CD14-positive monocyte (primary cell): ENCODE data around the gene TARS3. TPM values are rescaled to one million over a fixed set of nuclear protein-coding genes. Genes with fewer than 3 reads are reported as not detected.
A peak's percentile ranks its signal among the peaks of the same experiment; 100 is the strongest.

Source experiments
- DNase-seq, 3 donors: peaks; one replicate each; pipeline ENCODE4 v3.0.0-alpha.2; 2011 to 2022
- H2AFZ ChIP-seq: 2 replicates; pipeline ENCODE4 v1.6.0; 2012; ENCODE audit warnings: mild to moderate bottlenecking, low read depth, low read length, inconsistent platforms; ENCODE audit not compliant: insufficient read depth, poor library complexity, severe bottlenecking
- H3K27ac ChIP-seq, 2 donors: 1 replicate in 1 of 2; 2 replicates in 1 of 2; pipeline ENCODE4 v1.5.1; 2012 to 2013; ENCODE audit warnings: low read length in 2 of 2, control low read depth in 1 of 2, inconsistent platforms in 1 of 2, low read depth in 1 of 2, mild to moderate bottlenecking in 1 of 2
- H3K27me3 ChIP-seq, 2 donors: one replicate each; pipeline versions ENCODE4 v1.6.0 to v1.6.1; 2011 to 2013; ENCODE audit warnings: low read length in 2 of 2; ENCODE audit not compliant: control insufficient read depth in 2 of 2, insufficient read depth in 2 of 2
- H3K36me3 ChIP-seq, 2 donors: replicated peaks in 1 of 2; 1 replicate in 1 of 2; 2 replicates in 1 of 2; pipeline versions ENCODE4 v1.5.1 to v1.6.1; 2012 to 2013; ENCODE audit warnings: low read length in 2 of 2, control low read depth in 1 of 2, inconsistent platforms in 1 of 2, mild to moderate bottlenecking in 1 of 2; ENCODE audit not compliant: insufficient read depth in 2 of 2, control insufficient read depth in 1 of 2
- H3K4me1 ChIP-seq, 2 donors: 1 replicate in 1 of 2; 2 replicates in 1 of 2; pipeline versions ENCODE4 v1.5.1 to v1.6.1; 2012 to 2013; ENCODE audit warnings: low read length in 2 of 2, control low read depth in 1 of 2, inconsistent platforms in 1 of 2, mild to moderate bottlenecking in 1 of 2, moderate library complexity in 1 of 2; ENCODE audit not compliant: insufficient read depth in 2 of 2, control insufficient read depth in 1 of 2
- H3K4me2 ChIP-seq: replicated peaks from 2 replicates; pipeline ENCODE3; 2012; ENCODE audit warnings: low read length, moderate library complexity, mild to moderate bottlenecking; ENCODE audit not compliant: poor library complexity, severe bottlenecking; ENCODE audit errors: extremely low read depth
- H3K4me3 ChIP-seq, 3 experiments: fragments of 200-600 bp in 1 of 3; sonication (generic) in 1 of 3; replicated peaks in 1 of 3; 1 replicate in 2 of 3; 2 replicates in 1 of 3; pipeline ENCODE4 v1.5.1; 2011 to 2013; ENCODE audit warnings: low read length in 3 of 3, mild to moderate bottlenecking in 3 of 3, control low read depth in 2 of 3, low read depth in 2 of 3, inconsistent platforms in 1 of 3, moderate library complexity in 1 of 3
- H3K79me2 ChIP-seq: 2 replicates; pipeline ENCODE4 v1.6.0; 2012; ENCODE audit warnings: mild to moderate bottlenecking, control low read depth, inconsistent platforms, low read length, moderate library complexity; ENCODE audit not compliant: insufficient read depth
- H3K9ac ChIP-seq: 2 replicates; pipeline ENCODE4 v1.6.0; 2017; ENCODE audit warnings: low read length, mild to moderate bottlenecking; ENCODE audit not compliant: insufficient read depth, poor library complexity, severe bottlenecking
- H3K9me3 ChIP-seq, 2 donors: replicated peaks in 1 of 2; 1 replicate in 1 of 2; 2 replicates in 1 of 2; pipeline versions ENCODE4 v1.5.1 to v1.6.1; 2012 to 2013; ENCODE audit warnings: low read length in 2 of 2, control low read depth in 1 of 2; ENCODE audit not compliant: control insufficient read depth in 1 of 2, insufficient read depth in 1 of 2
- H4K20me1 ChIP-seq: 2 replicates; pipeline ENCODE4 v1.6.0; 2012; ENCODE audit warnings: mild to moderate bottlenecking, low read length, control low read depth, moderate library complexity; ENCODE audit not compliant: insufficient read depth
- H3K27ac Mint-ChIP-seq, 7 donors: one replicate each; pipeline ENCODE4 v1.8.0; 2020; ENCODE audit warnings: mild to moderate bottlenecking in 7 of 7, mixed read lengths in 7 of 7, moderate library complexity in 6 of 7, inconsistent platforms in 2 of 7
- H3K27me3 Mint-ChIP-seq, 3 donors: one replicate each; pipeline ENCODE4 v1.8.0; 2021 to 2022; ENCODE audit warnings: low read depth in 3 of 3, mild to moderate bottlenecking in 3 of 3, mixed read lengths in 3 of 3, moderate library complexity in 3 of 3, inconsistent platforms in 1 of 3
- H3K36me3 Mint-ChIP-seq, 2 donors: one replicate each; pipeline ENCODE4 v1.8.0; 2020; ENCODE audit warnings: mixed read lengths in 2 of 2, inconsistent platforms in 1 of 2, mild to moderate bottlenecking in 1 of 2
- H3K4me1 Mint-ChIP-seq: one replicate; pipeline ENCODE4 v1.8.0; 2020; ENCODE audit warnings: mild to moderate bottlenecking, mixed read lengths
- H3K4me3 Mint-ChIP-seq, 2 donors: one replicate each; pipeline ENCODE4 v1.8.0; 2020; ENCODE audit warnings: mild to moderate bottlenecking in 2 of 2, mixed read lengths in 2 of 2, moderate library complexity in 1 of 2
- H3K9me3 Mint-ChIP-seq, 7 donors: one replicate each; pipeline ENCODE4 v1.8.0; 2020 to 2022; ENCODE audit warnings: mixed read lengths in 7 of 7, mild to moderate bottlenecking in 6 of 7, moderate library complexity in 6 of 7, inconsistent platforms in 2 of 7
- CTCF ChIP-seq: fragments of 200-600 bp; IDR thresholded peaks from one replicate; pipeline ENCODE4 v1.8.0; 2022; ENCODE audit warnings: antibody characterized with exemption, mild to moderate bottlenecking
- WGBS: methylation state at CpG from one replicate; pipeline ENCODE4 v1.1.5; 2013; ENCODE audit warnings: missing lambda C conversion rate; ENCODE audit not compliant: insufficient coverage; 5-methylcytosine and 5-hydroxymethylcytosine counted together
- intact Hi-C, 2 donors: fragments of 100-400 bp; cut with micrococcal nuclease; formaldehyde crosslinking; loops; one replicate each; pipeline versions ENCODE4 v1.15.0 to v1.15.1; 2023
- polyA plus RNA-seq, 3 donors: library from polyadenylated mRNA; depleted of rRNA in 1 of 3; unstranded in 2 of 3; stranded (reverse) in 1 of 3; fragments of 300-500 nt in 2 of 3; fragments of >200 nt in 1 of 3; fragmentation: Illumina TruSeq in 2 of 3; gene quantifications; 1 replicate in 2 of 3; 2 replicates in 1 of 3; pipeline ENCODE4 v1.2.3, GENCODE V29; 2012 to 2021

The TARS3 gene
- polyA plus RNA-seq, 3 donors = 1.3 to 2.4 (median 1.8) TPM

- Mint-ChIP-seq H3K36me3 (no peaks in the 10 kb centered on the region), H3K27ac (peak overlapping the region in 1 of 7 donors; percentile 51), H3K27me3 (peaks cover 2 to 11% (median 10%) of the 10 kb centered on the region in 3 donors), H3K4me1 (no peaks in the 10 kb centered on the region), H3K9me3 (peaks cover 0 to 1% (median 0%) of the 10 kb centered on the region in 7 donors), H3K4me3 (no peak overlapping the region)
- TF ChIP-seq CTCF = no peak
- Histone ChIP-seq H3K79me2 (no peaks in the 10 kb centered on the region), H3K9ac (no peak overlapping the region), H3K4me2 (no peak overlapping the region), H3K27me3 (no peaks in the 10 kb centered on the region), H3K27ac (no peak overlapping the region), H3K4me3 (no peak overlapping the region), H3K9me3 (no peaks in the 10 kb centered on the region), H3K4me1 (no peaks in the 10 kb centered on the region), H4K20me1 (no peaks in the 10 kb centered on the region), H3K36me3 (no peaks in the 10 kb centered on the region), H2AFZ (no peak overlapping the region)
- intact Hi-C loops = no loop called here
- DNase-seq = no peak
- 93% methylated on average over 17 of the region's 23 CpGs for WGBS
These were observed 114.3 kb downstream of the TARS3 start for GRCh38 chr15:101609742-101610610.

- Histone ChIP-seq H3K9ac (no peak overlapping the region), H3K4me2 (no peak overlapping the region), H2AFZ (no peak overlapping the region), H4K20me1 (no peaks in the 10 kb centered on the region), H3K4me1 (no peaks in the 10 kb centered on the region), H3K36me3 (no peaks in the 10 kb centered on the region), H3K79me2 (no peaks in the 10 kb centered on the region), H3K27me3 (no peaks in the 10 kb centered on the region), H3K4me3 (no peak overlapping the region), H3K9me3 (no peaks in the 10 kb centered on the region), H3K27ac (no peak overlapping the region)
- no peaks in the 10 kb centered on the region for H3K36me3 Mint-ChIP-seq
- H3K4me1 Mint-ChIP-seq = no peaks in the 10 kb centered on the region
- H3K9me3 Mint-ChIP-seq = peaks cover 0 to 7% (median 3%) of the 10 kb centered on the region in 7 donors
- intact Hi-C loops = no loop called here
- no peak overlapping the region for H3K4me3 Mint-ChIP-seq
- H3K27me3 Mint-ChIP-seq = peaks cover 2 to 13% (median 10%) of the 10 kb centered on the region in 3 donors
- DNase-seq = no peak
- 86% methylated on average over 9 of the region's 9 CpGs for WGBS
- no peak overlapping the region for H3K27ac Mint-ChIP-seq
- no peak for TF ChIP-seq CTCF
These were observed 116.1 kb downstream of the TARS3 start for GRCh38 chr15:101608201-101608600.
